GM23248 (cell line): ENCODE results near the gene KLHL40. TPM values are rescaled to one million over a fixed set of nuclear protein-coding genes. Genes with fewer than 3 reads are reported as not detected.
A peak's percentile ranks its signal among the peaks of the same experiment; 100 is the strongest.

Experiments
- DNase-seq: peaks from one replicate; pipeline ENCODE4 v3.0.0-alpha.2; 2015
- H2AFZ ChIP-seq: fragments of 200-600 bp; sonication (generic); 2 replicates; pipeline ENCODE4 v1.6.1; 2016; ENCODE audit warnings: antibody characterized with exemption
- H3F3A ChIP-seq: fragments of 200-600 bp; sonication (generic); 2 replicates; pipeline ENCODE4 v1.6.1; 2016; ENCODE audit warnings: mild to moderate bottlenecking, antibody characterized with exemption, mixed run types; ENCODE audit not compliant: insufficient read depth
- H3K27ac ChIP-seq: fragments of 200-600 bp; sonication (generic); 2 replicates; pipeline ENCODE4 v1.5.1; 2016; ENCODE audit warnings: mild to moderate bottlenecking
- H3K27me3 ChIP-seq: fragments of 200-600 bp; sonication (generic); replicated peaks from 2 replicates; pipeline ENCODE4 v1.6.1; 2016; ENCODE audit warnings: mild to moderate bottlenecking; ENCODE audit not compliant: insufficient read depth
- H3K36me3 ChIP-seq: fragments of 200-600 bp; sonication (generic); 2 replicates; pipeline ENCODE4 v1.6.1; 2016; ENCODE audit warnings: low read depth, mild to moderate bottlenecking
- H3K4me1 ChIP-seq: fragments of 200-600 bp; sonication (generic); 2 replicates; pipeline ENCODE4 v1.6.1; 2016; ENCODE audit warnings: mild to moderate bottlenecking; ENCODE audit not compliant: insufficient read depth
- H3K4me2 ChIP-seq: fragments of 200-600 bp; sonication (generic); one replicate; pipeline ENCODE4 v1.6.1; 2016; ENCODE audit warnings: mild to moderate bottlenecking; ENCODE audit not compliant: unreplicated experiment
- H3K4me3 ChIP-seq: fragments of 200-600 bp; sonication (generic); 2 replicates; pipeline ENCODE4 v1.5.1; 2016; ENCODE audit warnings: mild to moderate bottlenecking
- H3K79me2 ChIP-seq: fragments of 200-600 bp; sonication (generic); 2 replicates; pipeline ENCODE4 v1.6.1; 2016; ENCODE audit warnings: mild to moderate bottlenecking; ENCODE audit not compliant: insufficient read depth
- H3K9ac ChIP-seq: fragments of 200-600 bp; sonication (generic); 2 replicates; pipeline ENCODE4 v1.6.1; 2016; ENCODE audit warnings: mild to moderate bottlenecking
- H3K9me2 ChIP-seq: fragments of 200-600 bp; sonication (generic); 2 replicates; pipeline ENCODE4 v1.6.1; 2016; ENCODE audit warnings: mixed run types, mild to moderate bottlenecking, moderate library complexity; ENCODE audit not compliant: insufficient read depth
- H3K9me3 ChIP-seq: fragments of 200-600 bp; sonication (generic); one replicate; pipeline ENCODE4 v1.6.1; 2017; ENCODE audit warnings: low read depth
- H4K20me1 ChIP-seq: fragments of 200-600 bp; sonication (generic); 2 replicates; pipeline ENCODE4 v1.6.0; 2016; ENCODE audit not compliant: insufficient read depth
- EZH2 ChIP-seq: fragments of 200-600 bp; sonication (generic); IDR thresholded peaks from 2 replicates; pipeline ENCODE4 v1.6.1; 2018; ENCODE audit warnings: antibody characterized with exemption, mild to moderate bottlenecking; ENCODE audit not compliant: insufficient read depth, poor library complexity, severe bottlenecking
- EZH2phosphoT487 ChIP-seq: fragments of 200-600 bp; sonication (generic); IDR thresholded peaks from 2 replicates; pipeline ENCODE4 v1.6.1; 2018; ENCODE audit warnings: antibody characterized with exemption, moderate library complexity, mild to moderate bottlenecking, low read depth; ENCODE audit not compliant: insufficient read depth
- WGBS, 2 experiments: methylation state at CpG; one replicate each; pipeline ENCODE4 v1.1.6; 2015 to 2017; ENCODE audit warnings: low lambda C conversion rate in 2 of 2, low coverage in 1 of 2; ENCODE audit errors: missing lambda C conversion rate in 2 of 2; 5-methylcytosine and 5-hydroxymethylcytosine counted together
- in situ Hi-C: fragments of 300-500 bp; cut with MboI; formaldehyde crosslinking; loops from 2 replicates; pipeline ENCODE4 v1.15.0; 2020
- polyA plus RNA-seq: library from polyadenylated mRNA; unstranded; fragments of >200 nt; fragmentation: Nextera tagmentation; extraction: Ambion mirVana; gene quantifications from 2 replicates; pipeline ENCODE4 v1.2.1, GENCODE V29; 2016
- total RNA-seq: library from RNA; depleted of rRNA; stranded (reverse); fragments of >200 nt; shearing (Covaris generic); gene quantifications from 2 replicates; pipeline ENCODE4 v1.2.3, GENCODE V29; 2014; rRNA removed

Gene KLHL40, protein sequence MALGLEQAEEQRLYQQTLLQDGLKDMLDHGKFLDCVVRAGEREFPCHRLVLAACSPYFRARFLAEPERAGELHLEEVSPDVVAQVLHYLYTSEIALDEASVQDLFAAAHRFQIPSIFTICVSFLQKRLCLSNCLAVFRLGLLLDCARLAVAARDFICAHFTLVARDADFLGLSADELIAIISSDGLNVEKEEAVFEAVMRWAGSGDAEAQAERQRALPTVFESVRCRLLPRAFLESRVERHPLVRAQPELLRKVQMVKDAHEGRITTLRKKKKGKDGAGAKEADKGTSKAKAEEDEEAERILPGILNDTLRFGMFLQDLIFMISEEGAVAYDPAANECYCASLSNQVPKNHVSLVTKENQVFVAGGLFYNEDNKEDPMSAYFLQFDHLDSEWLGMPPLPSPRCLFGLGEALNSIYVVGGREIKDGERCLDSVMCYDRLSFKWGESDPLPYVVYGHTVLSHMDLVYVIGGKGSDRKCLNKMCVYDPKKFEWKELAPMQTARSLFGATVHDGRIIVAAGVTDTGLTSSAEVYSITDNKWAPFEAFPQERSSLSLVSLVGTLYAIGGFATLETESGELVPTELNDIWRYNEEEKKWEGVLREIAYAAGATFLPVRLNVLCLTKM
- total RNA-seq (not detected in 2 replicates), polyA plus RNA-seq (not detected in 2 replicates)

DNA sequence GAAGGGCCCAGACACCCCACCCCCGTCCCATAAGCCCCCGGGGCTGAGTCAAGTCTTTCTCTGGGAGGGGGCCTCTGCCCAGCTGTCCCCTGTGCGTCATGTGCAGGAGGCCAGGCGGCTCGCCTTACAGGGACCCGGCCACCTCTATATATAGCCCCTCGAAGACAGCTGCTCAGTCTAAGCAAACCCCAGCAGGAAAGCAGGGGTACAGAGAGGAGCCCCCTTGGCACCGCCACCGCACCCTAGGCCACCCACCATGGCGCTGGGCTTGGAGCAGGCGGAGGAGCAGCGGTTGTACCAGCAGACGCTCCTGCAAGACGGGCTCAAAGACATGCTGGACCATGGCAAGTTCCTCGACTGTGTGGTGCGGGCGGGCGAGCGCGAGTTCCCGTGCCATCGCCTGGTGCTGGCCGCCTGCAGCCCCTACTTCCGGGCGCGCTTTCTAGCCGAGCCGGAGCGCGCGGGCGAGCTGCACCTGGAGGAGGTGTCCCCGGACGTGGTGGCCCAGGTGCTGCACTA lies at the start of gene KLHL40:
Gene KLHL40 (plus strand): TSS at position 175 of the 519 bp plus-strand sequence. CDS start 82 bp downstream, at position 257.
- WGBS, 2 experiments: 83 to 86% methylated on average over 25 to 34 of the region's 34 CpGs
- Histone ChIP-seq H3K4me3 (no peak within 1 kb of the TSS), H3K4me2 (no peak within 1 kb of the TSS), H3K9me2 (no peaks in the 10 kb centered on the region), H3K9me3 (no peaks in the 10 kb centered on the region), H2AFZ (no peak within 1 kb of the TSS), H3K27me3 (no peaks in the 10 kb centered on the region), H3K27ac (no peak within 1 kb of the TSS), H3K36me3 (no peaks in the 10 kb centered on the region), H4K20me1 (no peaks in the 10 kb centered on the region), H3K4me1 (peaks cover 25% of the 10 kb centered on the region), H3K79me2 (no peaks in the 10 kb centered on the region), H3K9ac (no peak within 1 kb of the TSS), H3F3A (peaks cover 8% of the 10 kb centered on the region)
- DNase-seq: no peak
- TF ChIP-seq EZH2 (no peak), EZH2phosphoT487 (no peak)
- in situ Hi-C loops: no loop called here

- 96 to 98% methylated on average over 6 of the region's 6 CpGs for WGBS, 2 experiments
- H3K27ac ChIP-seq: no peak overlapping the region
- no peak overlapping the region for H3K9ac ChIP-seq
Measured at GRCh38 chr3:42637001-42637400, 48.3 kb upstream of the KLHL40 start.

GRCh38 chr3:42638339-42638842 lies 46.9 kb upstream of the KLHL40 start:
- H3K4me1 ChIP-seq: no peaks in the 10 kb centered on the region
- H3F3A ChIP-seq: peaks cover 46% of the 10 kb centered on the region
- H3K4me2 ChIP-seq: no peak overlapping the region
- H2AFZ ChIP-seq: no peak overlapping the region
- no peak for TF ChIP-seq EZH2
- TF ChIP-seq EZH2phosphoT487: no peak
- peak; percentile 34 for DNase-seq
- in situ Hi-C loops: no loop called here
- peaks cover 90% of the 10 kb centered on the region for H3K36me3 ChIP-seq
- no peak overlapping the region for H3K4me3 ChIP-seq
- H4K20me1 ChIP-seq: 0 out of 2 replicates have a peak, but pooled peaks cover 4% of the 10 kb centered on the region
- H3K27ac ChIP-seq: peak overlapping the region; percentile 36
- 73 to 78% methylated on average over 6 of the region's 6 CpGs for WGBS, 2 experiments
- peak overlapping the region; percentile 6; the same call in 1 of the 2 replicates for H3K9ac ChIP-seq
- H3K9me2 ChIP-seq: no peaks in the 10 kb centered on the region
- no peaks in the 10 kb centered on the region for H3K27me3 ChIP-seq
- no peaks in the 10 kb centered on the region for H3K9me3 ChIP-seq
- H3K79me2 ChIP-seq: peaks cover 90% of the 10 kb centered on the region

More at GRCh38 chr3:42637001-42637400, 48.3 kb upstream of the KLHL40 start:
- H3K9me3 ChIP-seq: no peaks in the 10 kb centered on the region
- no peaks in the 10 kb centered on the region for H3K9me2 ChIP-seq
- H3K27me3 ChIP-seq: no peaks in the 10 kb centered on the region
- H4K20me1 ChIP-seq: 0 out of 2 replicates have a peak, but pooled peaks cover 5% of the 10 kb centered on the region
- no peak overlapping the region for H3K4me2 ChIP-seq
- H3F3A ChIP-seq: peaks cover 41% of the 10 kb centered on the region
- peaks cover 90% of the 10 kb centered on the region for H3K36me3 ChIP-seq
- in situ Hi-C loops: no loop called here
- DNase-seq: no peak
- peaks cover 3% of the 10 kb centered on the region for H3K4me1 ChIP-seq
- H2AFZ ChIP-seq: no peak overlapping the region
- TF ChIP-seq EZH2 (no peak), EZH2phosphoT487 (no peak)
- H3K79me2 ChIP-seq: peaks cover 89% of the 10 kb centered on the region
- no peak overlapping the region for H3K4me3 ChIP-seq

- H4K20me1 ChIP-seq: no peaks in the 10 kb centered on the region
- H3K27me3 ChIP-seq: no peaks in the 10 kb centered on the region
- H3F3A ChIP-seq: peaks cover 48% of the 10 kb centered on the region
- no peak for DNase-seq
- in situ Hi-C loops: no loop called here
- peaks cover 90% of the 10 kb centered on the region for H3K79me2 ChIP-seq
- no peak overlapping the region for H3K4me2 ChIP-seq
- no peaks in the 10 kb centered on the region for H3K9me2 ChIP-seq
- H3K4me3 ChIP-seq: no peak overlapping the region
- WGBS, 2 experiments: 67 to 73% methylated on average over 6 of the region's 6 CpGs
- no peaks in the 10 kb centered on the region for H3K4me1 ChIP-seq
- peaks cover 90% of the 10 kb centered on the region for H3K36me3 ChIP-seq
- no peaks in the 10 kb centered on the region for H3K9me3 ChIP-seq
- H2AFZ ChIP-seq: no peak overlapping the region
- peak overlapping the region; percentile 36 for H3K27ac ChIP-seq
- TF ChIP-seq EZH2phosphoT487 (no peak), EZH2 (no peak)
- no peak overlapping the region for H3K9ac ChIP-seq
Measured at GRCh38 chr3:42639192-42639591, 46.1 kb upstream of the KLHL40 start.
